Activated CD4-positive, alpha-beta T cell treated with anti-CD3 and anti-CD28 coated beads, Interleukin-2, amount 50 U/mL, for 48 hours (primary cell): ENCODE measurements around the gene SLC25A24.
"Not testable (repeated sequence)": the region's sequence is repeated elsewhere in the genome, so short reads cannot be mapped to it uniquely, and the experiment has no call there.

Source experiments
- DNase-seq, 2 experiments: peaks; one replicate each; pipeline ENCODE4 v3.0.0-alpha.2; 2020

SLC25A24 gene

DNA sequence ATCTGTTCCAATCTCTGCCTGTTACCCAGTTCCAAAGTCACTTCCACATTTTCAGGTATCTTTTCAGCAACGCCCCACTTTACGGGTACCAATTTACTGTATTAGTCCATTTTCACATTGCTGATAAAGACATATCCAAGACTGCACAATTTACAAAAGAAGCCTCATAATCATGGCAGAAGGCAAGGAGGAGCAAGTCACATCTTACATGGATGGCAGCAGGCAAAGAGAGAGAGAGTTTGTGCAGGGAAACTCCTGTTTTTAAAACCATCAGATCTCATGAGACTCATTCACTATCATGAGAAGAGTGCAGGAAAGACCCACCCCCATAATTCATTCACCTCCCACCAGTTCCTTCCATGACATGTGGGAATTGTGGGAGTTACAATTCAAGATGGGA lies 67.0 kb downstream of the SLC25A24 start:
- not testable (repeated sequence) for DNase-seq

- DNase-seq, result not testable (repeated sequence)
Measured at GRCh38 chr1:108132367-108132766, 67.8 kb downstream of the SLC25A24 start.

GRCh38 chr1:108131281-108131680 lies 68.9 kb downstream of the SLC25A24 start:
- not testable (repeated sequence) for DNase-seq

- DNase-seq, result no peak
Measured at GRCh38 chr1:108130794-108131193, 69.3 kb downstream of the SLC25A24 start.

GRCh38 chr1:108129999-108130398 lies 70.1 kb downstream of the SLC25A24 start:
- DNase-seq, result no peak

DNA sequence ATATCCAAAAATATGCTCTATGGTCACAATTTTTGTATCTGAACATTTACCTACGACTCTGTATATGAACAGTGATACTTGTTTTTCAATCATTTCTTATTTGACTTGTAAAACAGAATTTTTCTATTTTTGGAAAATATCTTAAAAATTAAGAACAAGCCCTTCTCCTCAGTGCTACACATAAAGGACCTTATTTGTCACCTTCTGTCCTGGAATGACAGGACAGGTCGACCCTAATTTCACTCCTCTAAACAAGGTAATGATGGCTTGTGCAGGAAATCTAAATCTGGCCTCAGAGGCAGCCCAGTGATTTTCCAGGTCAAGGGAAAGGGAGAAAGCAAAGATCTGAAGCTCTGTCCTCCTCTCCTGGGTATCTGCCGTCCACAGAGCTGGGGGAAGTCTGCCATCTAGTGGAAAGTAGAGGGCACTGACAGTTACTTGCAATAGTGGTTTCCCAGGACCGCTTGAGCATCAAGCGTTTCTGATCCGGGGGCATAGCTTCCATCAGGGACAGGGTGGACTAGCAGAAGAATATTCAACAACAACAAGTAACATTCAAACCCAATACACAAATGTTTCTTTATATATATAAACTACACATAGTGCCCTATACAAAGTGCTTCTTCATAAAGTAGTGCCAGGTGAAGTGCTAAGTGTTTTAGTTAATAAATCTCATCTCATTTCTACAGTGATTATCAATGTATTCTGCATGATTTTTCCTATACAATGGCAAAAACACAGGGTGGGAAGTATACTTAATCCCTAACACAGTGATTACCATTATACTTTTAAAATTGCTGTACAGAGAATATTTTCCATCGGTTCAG lies 74.6 kb downstream of the SLC25A24 start:
- peak; percentile 62 to 68 for DNase-seq

GRCh38 chr1:108124622-108125311 lies 75.4 kb downstream of the SLC25A24 start:
- DNase-seq, result no peak

- DNase-seq, result no peak
Measured at GRCh38 chr1:108124023-108124422, 76.1 kb downstream of the SLC25A24 start.

DNA sequence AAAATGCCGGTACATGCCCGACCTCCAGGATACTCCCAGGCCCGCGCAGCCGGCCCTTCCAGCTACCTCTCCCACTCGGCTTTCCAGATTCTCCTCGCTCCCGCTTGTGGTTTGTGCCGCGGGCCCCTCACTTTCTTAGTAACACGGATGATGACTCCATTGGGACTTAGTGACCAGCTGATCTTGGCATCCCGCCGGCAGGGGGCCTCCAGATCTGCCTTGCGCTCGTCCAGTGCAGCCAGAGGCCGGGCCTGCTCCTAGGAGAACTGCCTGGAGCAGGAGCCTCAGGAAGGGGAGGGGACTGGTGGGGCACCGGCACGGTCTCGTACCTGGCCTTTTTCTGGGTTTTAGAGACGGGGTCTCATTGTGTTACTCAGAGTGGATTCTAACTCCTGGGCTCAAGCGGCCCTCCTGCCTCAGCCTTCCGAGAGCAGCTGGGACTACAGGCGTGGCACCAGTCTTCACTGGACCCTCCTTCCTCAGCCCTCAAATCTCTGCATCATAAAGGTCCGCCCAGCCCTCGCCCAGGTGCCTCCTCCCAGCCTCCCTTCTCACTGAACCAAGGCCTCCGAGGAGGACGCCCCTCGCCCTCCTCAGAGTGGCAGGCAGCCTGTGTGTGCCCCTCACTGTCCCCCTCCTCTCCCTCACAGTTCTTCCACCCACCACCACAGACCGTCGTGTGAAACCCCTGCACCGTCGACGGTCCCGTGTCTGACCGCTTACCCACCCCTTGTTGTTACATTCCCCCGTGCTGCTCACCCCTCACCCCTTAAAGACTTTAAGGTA lies 78.6 kb downstream of the SLC25A24 start:
- DNase-seq, result no peak

DNA sequence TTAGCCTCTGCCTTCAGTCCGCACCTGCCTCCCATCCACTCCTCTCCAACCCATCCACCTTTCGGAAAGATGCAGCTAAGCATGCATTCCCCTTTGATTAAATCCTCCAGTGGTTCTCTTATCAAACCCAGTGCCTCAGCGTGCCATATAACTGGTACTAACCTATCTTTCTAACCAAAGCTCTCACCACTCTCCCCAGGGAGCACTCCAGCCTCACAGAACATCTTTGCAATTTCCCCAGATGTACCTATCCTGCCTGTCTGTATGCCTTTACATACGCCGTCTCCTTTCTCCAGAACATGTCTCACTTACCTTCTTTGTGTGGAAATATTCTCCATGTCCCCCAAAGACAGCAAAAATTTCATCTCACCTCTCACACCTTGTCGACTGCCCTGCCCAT lies 80.0 kb downstream of the SLC25A24 start:
- no peak for DNase-seq

DNA sequence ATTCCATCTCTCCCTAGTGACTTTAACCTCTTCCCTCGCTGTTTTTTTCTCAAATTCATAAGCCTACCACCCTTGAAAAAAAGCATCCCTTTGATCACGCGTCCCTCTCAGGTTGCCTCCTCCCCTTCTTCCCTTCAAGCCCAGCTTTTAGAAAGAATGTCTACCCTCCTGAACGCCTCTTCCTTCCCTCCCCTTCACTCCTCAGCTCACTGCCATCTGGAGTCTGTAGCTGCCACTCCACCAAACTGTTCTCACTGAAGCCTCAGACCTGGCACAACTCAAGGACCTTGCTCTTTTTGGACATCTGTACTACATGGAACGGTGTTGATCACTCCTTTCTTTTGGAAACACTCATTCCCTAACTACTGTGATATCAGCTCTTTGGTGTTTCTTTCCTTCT lies 80.6 kb downstream of the SLC25A24 start:
- DNase-seq, result no peak

GRCh38 chr1:108117945-108118902 lies 81.9 kb downstream of the SLC25A24 start:
- DNase-seq, result no peak

- DNase-seq, result no peak
Measured at GRCh38 chr1:108117237-108117636, 82.9 kb downstream of the SLC25A24 start.

GRCh38 chr1:108114033-108114599 lies 86.0 kb downstream of the SLC25A24 start:
- DNase-seq, result no peak

DNA sequence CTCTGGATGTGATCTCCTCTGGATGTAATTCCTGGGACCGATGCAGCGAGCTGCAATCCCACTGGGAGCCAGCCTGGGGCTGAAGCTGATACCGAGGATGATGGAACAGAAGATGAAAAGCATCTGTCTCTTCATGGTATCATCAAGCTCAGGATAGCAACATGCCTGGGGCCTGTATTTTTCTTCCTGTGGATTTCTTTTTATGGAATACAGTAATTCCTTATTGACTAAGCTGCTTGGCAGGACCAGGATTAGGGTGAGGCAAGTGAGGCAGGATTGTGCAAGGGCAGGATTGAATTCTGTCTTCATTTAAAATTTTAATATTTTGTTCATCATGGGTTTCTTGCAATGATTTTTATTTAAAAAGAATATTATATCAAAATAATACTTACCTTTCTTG lies 86.6 kb downstream of the SLC25A24 start:
- DNase-seq, result no peak

DNA sequence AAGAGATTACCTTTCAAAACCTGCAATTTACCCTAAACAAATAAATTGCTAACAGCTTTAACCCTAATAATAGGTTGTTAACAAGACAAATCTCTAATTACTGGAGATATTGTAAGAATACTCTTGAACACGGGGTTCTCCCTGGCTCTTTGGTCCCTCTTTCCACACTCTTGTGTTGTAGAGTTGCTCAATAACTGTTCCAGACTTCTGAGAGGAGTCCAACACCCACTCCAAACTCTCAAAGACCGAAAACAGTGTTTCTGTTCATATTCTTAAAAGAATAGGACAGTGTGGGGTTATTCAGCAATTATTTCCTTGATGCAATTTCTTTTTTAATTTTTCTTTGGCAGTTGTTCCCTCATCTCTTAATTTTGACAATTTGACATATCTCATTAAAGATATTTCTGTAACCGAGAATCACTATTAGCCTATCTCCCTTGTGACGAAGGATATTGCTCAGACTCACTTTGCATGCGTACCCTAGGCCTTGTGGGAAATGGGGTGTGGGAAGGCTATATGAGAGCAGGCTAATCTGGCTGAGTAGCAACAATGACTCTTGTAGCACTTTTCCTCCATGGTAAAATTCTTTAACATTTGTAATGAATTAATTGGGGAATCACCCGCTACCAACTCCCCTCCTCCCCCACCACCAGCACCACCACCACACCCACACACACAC lies 90.7 kb downstream of the SLC25A24 start:
- DNase-seq, result no peak

DNA sequence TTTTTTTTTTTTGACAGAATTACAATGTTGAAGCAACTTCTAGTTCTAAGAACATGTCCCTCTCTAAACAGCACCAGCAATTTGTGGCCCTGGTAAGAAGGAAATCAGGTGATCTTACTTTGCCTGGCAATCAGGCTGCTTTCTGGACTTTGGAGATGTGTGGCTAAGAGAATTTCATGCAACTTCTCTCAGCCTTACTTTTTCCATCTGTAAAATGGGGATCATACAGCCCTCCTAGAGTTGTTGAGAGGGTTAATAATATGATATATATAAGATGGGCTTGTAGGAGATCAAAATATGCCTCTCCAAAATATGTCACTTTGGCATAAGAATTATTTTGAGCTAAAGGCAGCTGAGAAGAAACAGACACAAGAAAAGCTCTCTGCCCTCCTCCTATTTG lies 92.0 kb downstream of the SLC25A24 start:
- DNase-seq, result no peak

GRCh38 chr1:108107658-108108057 lies 92.5 kb downstream of the SLC25A24 start:
- DNase-seq, result peak; percentile 61 to 70

- DNase-seq, result no peak
Measured at GRCh38 chr1:108106775-108107174, 93.4 kb downstream of the SLC25A24 start.

GRCh38 chr1:108100148-108100547 lies 100.0 kb downstream of the SLC25A24 start:
- no peak for DNase-seq

- no peak for DNase-seq
Measured at GRCh38 chr1:108097018-108097417, 103.1 kb downstream of the SLC25A24 start.
